CD1c-positive myeloid dendritic cell (primary cell): Measurements from ENCODE around the gene ZNF18.
"Not testable (repeated sequence)": the region's sequence is repeated elsewhere in the genome, so short reads cannot be mapped to it uniquely, and the experiment has no call there.

ENCODE experiments used
- DNase-seq: peaks from one replicate; pipeline ENCODE4 v3.0.0-alpha.2; 2016; ENCODE audit errors: extremely low spot score

The ZNF18 gene

DNA sequence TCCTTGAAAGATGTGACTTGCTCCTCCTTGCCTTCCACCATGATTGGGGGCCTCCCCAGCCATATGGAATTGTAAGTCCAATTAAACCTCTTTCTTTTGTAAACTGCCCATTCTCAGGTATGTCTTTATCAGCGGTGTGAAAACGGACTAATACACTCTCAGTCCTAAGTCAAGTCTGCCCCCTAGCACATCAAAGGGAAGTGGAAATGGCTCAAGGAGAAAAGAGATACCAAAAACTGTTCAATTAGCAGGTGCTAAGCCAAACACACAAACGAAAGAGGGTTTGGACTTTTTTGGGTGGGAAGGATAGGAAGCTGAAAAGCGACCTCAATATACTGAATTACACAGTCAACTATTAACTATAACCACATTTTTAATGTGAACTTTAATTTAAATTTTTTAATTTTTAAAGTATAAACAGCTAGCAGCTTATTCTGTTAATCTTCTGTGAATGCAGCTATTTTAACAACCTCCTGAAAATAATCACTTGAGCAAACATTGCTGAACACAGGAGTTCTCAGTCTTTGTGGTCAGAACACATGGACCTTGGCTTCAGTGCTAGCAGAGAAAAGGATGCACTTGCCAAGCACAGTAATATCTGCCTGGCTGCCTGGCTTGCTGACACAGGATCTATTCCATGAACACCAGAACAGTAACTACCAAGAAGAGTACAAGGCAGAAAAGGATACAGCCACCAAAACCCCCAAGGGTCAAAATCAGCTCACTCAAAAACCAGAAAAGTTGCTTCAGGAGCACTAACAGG, 10.9 kb downstream of the ZNF18 start:
- DNase-seq: no peak

DNA sequence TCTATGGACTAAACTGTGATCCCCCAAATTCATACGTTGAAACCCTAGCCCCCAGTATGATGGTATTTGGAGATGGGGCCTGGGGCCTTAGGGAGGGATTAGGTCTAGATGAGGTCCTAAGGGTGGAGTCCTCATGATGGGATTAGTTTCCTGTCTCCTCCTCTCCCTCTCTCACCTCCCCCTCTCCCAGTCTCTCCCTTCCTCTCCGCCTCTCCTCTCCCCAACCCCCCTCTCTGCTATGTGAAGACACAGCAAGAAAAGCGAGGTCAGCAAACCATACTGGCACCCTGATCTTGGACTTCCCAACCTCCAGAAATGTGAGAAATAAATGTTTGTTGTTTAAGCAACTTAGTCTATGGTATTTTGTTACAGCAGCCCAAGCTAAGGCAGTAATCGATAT, 15.4 kb downstream of the ZNF18 start:
- no peak for DNase-seq

DNA sequence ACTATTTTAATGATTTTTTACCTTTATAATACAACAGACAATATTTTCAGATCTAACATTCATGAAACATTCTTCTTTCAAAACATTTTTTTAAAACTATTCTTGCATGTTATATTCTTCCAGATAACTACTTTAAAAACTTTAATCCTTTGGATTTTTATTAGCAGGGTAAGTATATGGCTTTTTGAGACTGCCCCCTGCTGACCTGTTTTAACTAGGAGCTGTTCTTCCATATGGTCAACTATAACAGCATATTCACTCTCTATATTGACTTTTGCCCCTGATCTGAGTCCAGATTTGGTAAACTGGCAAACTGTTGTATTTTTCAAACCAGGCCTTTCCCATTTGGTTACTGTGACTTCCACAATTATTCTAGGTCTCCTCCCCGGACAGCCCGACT, 16.5 kb downstream of the ZNF18 start:
- DNase-seq: no peak

DNA sequence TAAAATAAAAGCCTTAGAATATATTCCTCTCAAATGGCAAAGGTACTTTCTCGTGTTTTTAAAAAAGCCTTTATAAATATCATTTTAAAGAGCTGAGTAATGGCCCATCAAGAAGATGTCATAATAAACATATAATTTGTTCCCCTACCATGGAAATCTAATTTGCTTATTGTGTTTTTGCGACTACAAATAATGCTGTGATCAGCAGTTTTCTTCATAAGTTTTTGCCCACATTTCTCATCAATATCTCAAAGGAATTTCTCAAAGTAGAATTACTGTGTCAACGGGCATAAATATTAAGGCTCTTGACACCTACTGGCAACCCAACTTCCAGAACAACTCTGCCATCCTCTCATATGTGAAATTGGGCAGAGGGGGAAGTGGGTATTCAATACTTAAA, 17.5 kb downstream of the ZNF18 start:
- no peak for DNase-seq

DNA sequence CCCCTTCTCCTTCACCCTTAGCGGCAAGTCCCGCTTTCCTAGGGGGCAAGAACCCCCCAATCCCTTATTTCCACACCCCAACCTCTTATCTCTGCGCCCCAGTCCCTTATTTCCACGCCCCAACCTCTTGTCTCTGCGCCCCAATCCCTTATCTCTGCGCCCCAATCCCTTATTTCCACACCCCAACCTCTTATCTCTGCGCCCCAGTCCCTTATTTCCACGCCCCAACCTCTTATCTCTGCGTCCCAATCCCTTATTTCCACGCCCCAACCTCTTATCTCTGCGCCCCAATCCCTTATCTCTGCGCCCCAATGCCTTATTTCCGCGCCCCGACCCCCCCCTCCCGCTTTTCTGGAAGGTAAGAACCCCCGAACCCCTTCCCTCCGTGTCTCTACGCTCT, 24.5 kb downstream of the ZNF18 start:
- DNase-seq: not testable (repeated sequence)

DNA sequence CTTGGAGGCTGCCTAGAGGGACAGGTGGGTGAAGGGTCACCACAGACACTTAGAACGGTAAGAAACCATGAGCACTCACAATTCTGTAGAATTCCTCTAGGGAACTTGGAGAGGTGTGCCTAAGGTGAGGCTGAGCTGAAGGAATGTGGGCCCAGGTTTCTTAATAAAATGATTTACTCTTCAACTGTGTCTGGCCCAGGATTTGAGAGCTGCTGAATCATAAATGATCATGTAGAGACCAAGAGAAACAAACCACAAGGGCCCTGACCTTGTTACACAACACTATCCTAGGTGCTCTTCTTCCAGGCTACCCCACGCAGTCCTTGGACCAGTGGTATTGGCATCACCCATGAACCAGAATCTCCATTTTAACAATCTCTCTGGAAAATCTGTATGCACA, 27.7 kb downstream of the ZNF18 start:
- DNase-seq: no peak

DNA sequence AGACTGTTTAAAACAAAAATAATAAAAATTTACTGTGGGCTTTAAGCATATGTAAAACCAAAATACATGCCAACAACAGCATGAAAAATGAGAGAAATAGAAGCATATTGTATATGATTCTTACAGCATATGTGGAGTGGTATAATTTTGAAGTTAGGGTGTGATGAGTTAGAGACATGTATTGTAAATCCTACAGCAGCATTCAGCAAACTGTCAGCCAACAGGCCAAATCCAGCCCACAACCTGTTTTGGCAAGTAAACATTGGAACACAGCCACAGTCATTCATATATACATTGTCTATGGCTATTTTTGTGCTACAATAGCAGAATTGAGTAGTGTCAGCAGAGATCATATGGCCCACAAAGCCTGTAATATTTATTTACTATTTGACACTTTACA, 42.3 kb downstream of the ZNF18 start:
- DNase-seq: no peak

DNA sequence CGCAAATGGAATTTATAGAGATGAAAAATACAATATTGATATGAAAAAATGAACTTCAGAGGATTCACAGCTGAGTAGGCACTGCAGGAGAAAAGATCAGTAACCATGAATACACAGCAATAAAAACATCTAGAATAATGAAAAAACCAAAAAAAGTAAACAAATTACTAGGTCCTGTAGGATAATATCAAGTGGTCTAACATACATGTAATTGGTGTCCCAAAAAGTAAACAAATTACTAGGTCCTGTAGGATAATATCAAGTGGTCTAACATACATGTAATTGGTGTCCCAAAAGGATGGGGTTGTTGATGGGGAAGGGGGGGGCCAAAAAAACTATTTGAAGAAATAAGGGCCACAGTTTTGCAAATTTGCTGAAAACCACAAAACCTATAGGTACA, 43.4 kb downstream of the ZNF18 start:
- no peak for DNase-seq

DNA sequence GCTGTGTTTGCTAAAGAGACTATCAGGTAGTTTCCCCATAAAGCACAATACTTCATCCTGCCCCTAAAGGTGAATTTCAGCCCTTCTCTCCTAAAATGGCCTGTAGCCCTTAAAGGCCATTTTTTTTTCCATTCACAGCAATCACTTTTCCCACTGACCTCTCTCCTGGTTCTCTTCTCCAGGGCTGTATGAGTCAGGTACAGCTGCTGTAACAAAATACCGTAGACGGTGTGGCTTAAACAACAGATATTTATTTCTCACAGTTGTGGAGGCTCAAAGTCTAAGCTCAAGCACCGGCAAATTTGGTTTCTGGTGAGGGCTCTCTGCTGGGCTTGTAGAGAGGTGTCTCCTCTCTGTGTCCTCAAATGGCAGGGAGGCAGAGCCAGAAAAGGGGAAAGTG, 44.7 kb downstream of the ZNF18 start:
- no peak for DNase-seq

DNA sequence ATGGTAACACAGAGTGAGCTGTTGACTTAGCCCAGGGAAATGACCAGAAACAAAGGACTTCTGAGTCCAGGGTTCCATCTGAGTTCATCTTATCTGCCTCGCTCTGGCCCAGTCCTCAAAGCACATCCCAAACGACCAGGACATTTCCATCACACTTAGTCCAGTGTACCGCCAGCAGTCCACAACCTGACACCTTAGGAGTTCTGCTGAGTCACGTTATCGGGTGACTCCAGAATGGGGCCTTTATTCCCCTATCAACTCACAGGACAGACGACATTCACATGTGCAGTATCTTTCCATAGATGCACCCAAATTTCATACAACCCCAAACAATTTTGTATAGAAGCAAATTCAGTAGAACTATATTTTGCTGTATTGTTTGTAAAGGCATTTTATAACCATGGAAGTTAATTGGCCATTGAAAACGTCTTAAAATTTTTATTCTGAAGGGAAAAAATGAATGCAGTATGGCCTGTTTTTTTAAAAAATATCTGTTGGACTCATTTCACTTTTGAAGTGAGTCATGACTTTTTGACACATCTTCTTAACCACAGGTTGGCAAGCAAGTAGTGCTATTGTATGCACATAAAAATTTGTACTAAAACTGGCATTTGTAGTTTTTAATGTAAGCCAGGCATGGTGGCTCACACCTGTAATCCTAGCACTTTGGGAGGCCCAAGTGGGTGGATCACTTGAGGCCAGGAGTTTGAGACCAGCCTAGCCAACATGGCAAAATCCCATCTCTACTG, 46.3 kb downstream of the ZNF18 start:
- DNase-seq: no peak

DNA sequence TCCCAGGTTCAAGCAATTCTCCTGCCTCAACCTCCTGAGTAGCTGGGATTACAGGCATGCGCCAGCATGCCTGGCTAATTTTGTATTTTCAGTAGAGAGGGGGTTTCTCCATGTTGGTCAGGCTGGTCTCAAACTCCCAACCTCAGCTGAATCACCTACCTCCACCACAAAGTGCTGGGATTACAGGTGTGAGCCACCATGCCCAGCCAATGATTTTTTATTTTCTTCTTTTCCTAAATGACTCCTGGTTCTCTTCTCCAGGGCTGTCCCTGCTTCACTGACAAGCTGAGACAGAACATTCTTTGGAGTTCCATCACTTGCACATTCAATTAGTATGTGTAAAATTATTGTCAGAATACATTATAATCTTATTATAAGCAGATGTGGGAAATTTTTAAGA, 47.7 kb downstream of the ZNF18 start:
- DNase-seq: not testable (repeated sequence)

DNA sequence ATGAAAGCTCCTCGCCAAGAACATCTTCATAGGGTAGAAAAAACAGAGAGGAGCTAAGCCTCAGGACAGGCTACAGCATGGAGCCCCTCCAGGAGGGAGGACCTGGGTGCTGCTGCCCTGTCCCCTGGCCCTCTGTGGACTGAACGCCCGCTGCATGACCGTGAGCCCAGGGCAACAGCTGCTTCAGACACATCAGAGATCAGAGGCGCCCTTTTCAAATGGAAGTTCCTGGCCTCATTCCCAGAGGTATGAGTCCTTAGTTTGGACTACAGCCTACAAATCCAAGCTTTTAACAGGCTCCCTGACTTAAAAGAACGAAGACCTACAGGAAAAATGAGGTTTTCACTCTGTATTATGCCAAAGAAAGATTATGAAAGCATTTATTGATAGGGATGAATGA, 48.5 kb downstream of the ZNF18 start:
- no peak for DNase-seq

DNA sequence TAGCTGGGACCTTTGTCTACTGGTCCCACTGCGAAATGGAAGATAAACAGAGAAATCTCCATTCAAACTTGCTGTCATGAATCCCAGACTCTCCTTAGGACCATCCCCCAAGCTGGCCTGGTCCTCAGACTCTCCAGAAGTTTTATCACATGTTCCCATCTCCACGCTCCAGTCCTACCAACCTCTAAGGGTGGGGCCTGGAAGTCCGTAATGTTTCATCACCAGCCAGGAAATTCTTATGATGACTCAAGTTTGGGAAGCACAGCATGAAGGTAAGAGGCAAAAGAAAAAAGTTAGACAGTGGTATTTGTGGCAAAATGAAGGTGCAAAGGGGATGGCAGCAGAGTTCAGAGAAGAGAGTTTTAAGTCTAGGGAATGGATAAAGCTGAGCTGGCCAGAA, 52.7 kb downstream of the ZNF18 start:
- DNase-seq: no peak

DNA sequence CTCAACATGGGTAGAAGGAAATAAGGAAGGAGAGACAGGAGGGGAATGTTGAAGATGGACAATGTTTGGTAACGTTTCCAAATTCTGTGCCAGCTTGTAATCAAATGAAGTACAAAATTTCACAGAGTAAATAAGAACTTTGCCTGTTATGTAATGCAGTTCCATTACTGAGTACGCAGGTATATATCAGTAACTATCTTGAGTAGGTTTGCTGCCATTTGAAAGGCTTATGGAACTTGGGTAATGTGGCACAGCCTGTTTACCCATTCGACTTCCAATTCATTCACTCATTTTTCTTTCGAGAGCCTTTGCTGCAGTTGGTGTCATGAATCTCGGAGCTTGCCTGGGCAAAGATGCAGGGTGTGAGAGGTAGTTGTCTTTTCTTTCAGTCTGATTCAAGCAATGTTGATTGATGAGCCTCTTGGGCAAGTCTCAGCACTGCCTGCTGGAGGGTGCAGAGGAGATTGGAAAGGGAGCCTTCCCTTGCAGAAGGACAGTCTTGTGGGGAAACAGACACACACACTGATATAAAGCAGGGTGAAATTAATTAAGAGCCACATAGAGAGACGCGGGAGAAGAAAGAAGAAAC, 53.4 kb downstream of the ZNF18 start:
- no peak for DNase-seq

DNA sequence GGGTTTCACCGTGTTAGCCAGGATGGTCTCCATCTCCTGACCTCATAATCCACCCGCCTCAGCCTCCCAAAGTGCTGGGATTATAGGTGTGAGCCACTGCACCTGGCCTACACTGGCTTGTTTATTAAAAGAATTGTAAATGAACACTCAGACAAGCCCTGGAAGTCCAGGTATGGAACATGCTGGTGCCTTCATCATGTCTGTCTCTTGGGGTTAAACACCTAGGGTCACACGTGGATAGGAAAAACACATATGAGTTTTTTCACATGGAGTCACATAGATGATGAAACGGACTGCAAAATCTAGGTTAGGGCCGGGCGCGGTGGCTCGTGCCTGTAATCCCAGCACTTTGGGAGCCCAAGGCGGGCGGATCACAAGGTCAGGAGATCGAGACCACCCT, 54.2 kb downstream of the ZNF18 start:
- not testable (repeated sequence) for DNase-seq

DNA sequence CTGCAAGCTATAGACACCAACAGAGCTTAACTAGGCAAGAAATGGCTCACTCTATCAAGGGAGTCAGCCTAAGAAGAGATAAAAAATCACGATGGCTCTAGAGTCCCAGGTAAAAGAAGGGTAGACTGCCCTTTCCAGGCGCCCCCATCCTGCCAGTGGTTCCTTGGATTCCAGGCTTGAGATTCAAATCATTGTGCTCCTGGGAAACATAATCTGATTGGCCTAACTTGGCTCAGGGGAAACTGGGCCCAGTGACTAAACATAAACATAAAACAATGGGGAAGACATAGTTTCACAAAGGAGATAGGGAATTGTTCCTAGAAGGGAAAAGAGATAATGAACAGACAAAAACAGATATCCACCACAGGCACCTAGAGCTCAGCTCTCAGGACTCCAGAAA, 56.4 kb downstream of the ZNF18 start:
- DNase-seq: no peak

DNA sequence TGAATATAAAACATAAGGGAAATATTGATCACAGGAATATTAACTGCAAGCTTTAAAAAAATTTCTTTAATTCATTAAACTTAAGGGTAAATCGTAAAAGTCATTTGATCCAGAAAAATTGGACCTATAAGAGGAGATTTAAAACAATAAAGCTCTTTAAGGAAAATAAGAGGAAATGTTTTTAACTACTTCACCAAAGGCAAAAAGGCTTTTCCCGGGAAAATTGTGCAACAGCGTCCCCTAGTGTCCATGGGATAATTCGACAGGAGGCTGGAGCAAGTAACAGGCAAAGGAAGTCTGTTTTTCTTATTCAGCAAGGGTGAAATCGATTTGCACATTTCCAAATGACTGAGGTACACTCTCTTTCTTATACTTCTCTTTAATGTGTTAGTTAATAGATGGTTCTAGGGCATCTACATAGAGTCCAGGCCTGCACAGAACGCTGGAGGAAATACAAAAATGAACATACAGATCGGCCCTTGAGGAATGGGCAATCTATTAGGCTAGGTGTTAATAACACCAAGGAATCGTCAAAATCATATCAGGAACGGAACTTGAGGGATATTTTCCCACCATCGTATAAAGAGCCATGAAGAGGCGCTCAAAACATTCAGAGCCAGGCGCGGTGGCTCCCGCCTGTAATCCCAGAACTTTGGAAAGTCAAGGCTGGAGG, 61.4 kb downstream of the ZNF18 start:
- peak; percentile 43 for DNase-seq

DNA sequence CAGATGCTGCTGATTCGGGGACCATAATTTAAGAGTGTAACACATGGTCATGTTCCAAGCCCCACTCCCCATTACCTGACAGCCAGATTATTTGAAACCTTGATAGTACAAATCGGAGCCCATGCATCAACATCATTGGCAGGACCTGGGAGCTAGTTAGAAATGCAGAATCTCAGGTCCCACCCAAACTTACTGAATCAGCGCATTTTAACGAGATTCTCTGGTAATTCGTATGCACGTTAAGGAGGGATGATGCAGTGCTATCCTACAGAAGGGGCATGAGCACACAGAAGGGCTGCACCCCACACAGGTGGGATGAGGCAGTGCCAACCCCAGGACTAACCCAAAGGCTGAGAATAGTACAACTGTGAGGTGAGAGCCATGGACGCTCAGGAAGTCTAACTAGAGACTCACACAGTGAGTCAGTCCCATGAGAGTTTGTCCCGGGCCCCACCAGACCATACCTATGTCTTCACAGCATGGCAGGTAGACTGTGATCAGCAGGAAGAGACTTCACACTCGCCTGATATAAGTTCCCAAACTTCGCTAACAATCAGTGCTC, 64.9 kb downstream of the ZNF18 start:
- DNase-seq: no peak

DNA sequence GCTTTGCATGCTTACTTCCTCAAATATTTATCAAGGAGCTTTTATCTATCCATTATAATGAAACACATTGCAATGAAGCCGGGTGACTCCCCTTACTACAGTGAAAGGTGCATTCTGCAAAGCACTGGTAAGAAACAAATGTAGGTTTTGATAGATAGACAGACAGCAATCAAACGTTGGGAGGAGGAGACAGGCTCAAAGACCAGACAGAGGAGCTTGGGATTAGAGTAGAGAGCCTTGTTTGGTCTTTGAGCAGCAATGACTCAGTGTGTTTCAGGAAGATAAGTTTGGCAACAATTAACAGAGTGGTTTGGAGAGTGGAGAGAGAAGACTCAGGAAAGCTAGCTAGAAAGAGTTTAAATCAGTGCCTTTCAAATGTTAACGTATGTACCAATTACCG, 68.8 kb downstream of the ZNF18 start:
- no peak for DNase-seq
